Urothelium cell line (cell line): ENCODE measurements around the gene KLRC4.
A peak's percentile ranks its signal among the peaks of the same experiment; 100 is the strongest.
"Not testable (repeated sequence)": the region's sequence is repeated elsewhere in the genome, so short reads cannot be mapped to it uniquely, and the experiment has no call there.

Experiments
- DNase-seq: peaks from one replicate; pipeline ENCODE4 v3.0.0; 2011; ENCODE audit warnings: low spot score, mixed read lengths
- FAIRE-seq: peaks from 2 replicates; lab custom pipeline; 2011; peaks lifted over from hg19 to GRCh38; lab: Jason Lieb, UNC

The KLRC4 gene

GRCh38 chr12:10369557-10370415 lies 39.8 kb downstream of the KLRC4 start:
- no peak for DNase-seq
- no peak for FAIRE-seq

- no peak for FAIRE-seq
Measured at GRCh38 chr12:10368206-10369171, 41.1 kb downstream of the KLRC4 start.

DNA sequence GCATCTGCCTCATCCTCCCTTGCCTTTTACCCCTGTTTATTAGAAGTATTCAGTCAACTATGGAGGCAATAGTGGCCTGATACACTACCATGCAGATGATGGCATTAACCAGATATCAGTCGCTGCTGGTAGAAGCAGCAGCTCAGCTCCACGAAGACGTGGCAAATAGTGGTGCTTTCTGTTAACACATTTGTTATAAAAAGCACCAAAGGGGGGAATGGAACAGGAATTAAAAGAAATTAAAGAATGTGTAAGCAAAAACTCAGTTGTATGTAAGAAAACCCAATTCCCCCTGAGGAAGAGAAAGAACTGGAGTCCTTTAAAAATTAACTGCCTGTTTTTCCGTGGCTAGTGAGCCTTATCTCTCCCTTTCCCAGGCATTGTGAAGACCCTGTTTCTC lies 41.8 kb downstream of the KLRC4 start:
- FAIRE-seq, DNase-seq: not testable (repeated sequence)

More at GRCh38 chr12:10368206-10369171, 41.1 kb downstream of the KLRC4 start:
- no peak for DNase-seq

GRCh38 chr12:10366875-10367274 lies 42.7 kb downstream of the KLRC4 start:
- DNase-seq: no peak
- FAIRE-seq: no peak

- DNase-seq: no peak
Measured at GRCh38 chr12:10365696-10366405, 43.7 kb downstream of the KLRC4 start.

DNA sequence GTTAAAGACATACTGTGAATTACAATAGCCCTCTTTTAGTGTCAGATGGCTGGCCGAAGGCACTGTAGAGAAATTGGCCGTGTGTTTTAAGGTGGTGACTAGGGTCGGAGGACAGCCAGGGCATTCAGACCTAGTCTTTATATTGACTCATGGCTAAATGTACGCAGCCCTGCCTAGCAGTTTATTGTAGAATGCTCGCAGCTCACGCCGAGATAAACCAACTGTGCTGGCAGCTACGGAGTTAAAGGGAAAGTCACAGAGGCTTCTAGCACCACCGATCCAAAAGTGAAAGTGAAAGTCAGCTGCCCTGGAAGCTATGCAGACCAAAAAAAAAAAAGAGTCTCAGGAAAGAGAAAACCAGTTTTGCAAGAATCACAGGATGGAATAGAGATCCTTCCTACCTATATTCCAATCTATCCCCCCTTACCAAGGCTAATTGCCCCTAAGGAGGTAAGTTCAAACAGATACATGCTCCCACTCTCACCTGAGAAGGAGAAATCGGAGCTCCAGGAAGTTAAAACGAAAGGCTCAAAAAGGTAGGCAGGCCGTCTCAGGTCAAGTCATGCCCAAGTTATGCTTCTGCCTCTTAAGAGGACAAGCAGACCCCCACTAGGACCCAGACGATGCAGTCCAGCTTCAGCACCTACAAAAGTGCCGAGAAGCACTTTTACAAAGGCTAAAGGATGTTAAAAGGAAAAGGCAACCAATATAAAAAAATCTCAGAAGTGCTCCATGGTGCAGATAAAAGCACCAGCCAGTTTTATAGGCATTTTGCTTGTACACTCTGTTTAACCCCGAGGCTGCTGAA lies 44.5 kb downstream of the KLRC4 start:
- FAIRE-seq: no peak
- DNase-seq: peak; percentile 78

More at GRCh38 chr12:10365696-10366405, 43.7 kb downstream of the KLRC4 start:
- FAIRE-seq: no peak

GRCh38 chr12:10363914-10364814 lies 45.4 kb downstream of the KLRC4 start:
- FAIRE-seq: peak; percentile 85
- DNase-seq: peak; percentile 54

- FAIRE-seq: no peak
- no peak for DNase-seq
Measured at GRCh38 chr12:10363658-10363913, 46.0 kb downstream of the KLRC4 start.

GRCh38 chr12:10362828-10363657 lies 46.5 kb downstream of the KLRC4 start:
- FAIRE-seq (no peak), DNase-seq (peak; percentile 44)

GRCh38 chr12:10362325-10362724 lies 47.2 kb downstream of the KLRC4 start:
- no peak for FAIRE-seq
- DNase-seq: no peak

DNA sequence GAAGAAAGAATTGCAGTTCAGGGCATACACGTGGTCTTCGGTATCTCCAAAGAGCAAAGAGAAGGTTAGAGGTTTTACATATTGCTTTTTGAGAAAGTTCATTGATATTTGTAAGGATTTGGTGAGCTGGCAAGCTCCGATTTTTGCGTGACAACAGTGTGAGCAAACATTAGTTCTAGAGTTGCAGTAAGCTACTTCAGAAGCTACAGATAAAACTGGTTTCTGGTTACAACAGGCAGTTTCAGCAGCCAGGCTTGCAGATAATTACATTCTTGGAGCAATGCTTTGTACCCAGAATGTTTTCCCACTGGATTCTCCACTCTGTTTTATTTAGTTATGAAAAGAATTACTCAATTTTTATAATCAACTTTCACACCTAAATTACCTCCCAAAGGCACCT lies 47.9 kb downstream of the KLRC4 start:
- FAIRE-seq (no peak), DNase-seq (no peak)

- no peak for DNase-seq
- FAIRE-seq: no peak
Measured at GRCh38 chr12:10361084-10361483, 48.5 kb downstream of the KLRC4 start.

GRCh38 chr12:10358969-10359368 lies 50.6 kb downstream of the KLRC4 start:
- DNase-seq: no peak
- no peak for FAIRE-seq

DNA sequence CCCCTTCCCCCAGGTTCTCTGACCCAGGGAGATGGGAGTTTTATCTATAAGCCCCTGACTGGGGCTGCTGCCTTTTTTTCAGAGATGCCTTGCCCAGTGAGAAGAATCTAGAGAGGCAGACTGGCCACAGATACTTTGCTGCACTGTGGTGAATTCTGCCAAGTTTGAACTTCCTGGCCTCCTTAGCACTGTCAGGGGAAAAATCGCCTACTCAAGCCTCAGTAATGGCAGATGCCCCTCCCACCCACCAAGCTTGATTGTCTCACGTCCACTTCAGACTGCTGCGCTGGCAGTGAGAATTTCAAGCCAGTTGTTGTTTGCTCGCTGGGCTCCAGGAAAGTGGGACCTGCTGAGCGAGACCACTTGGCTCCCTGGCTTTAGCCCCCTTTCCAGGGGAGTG lies 51.4 kb downstream of the KLRC4 start:
- DNase-seq: no peak
- FAIRE-seq: no peak
